ENCODE results near the gene SWI5. TPM values are rescaled to one million over a fixed set of nuclear protein-coding genes. Genes with fewer than 3 reads are reported as not detected.

Gene SWI5
- total RNA-seq, 1 donor from 2014 or later, result 18.9 TPM

GRCh38 chr9:128244837-128245231 is 31.2 kb upstream of the SWI5 start:
- intact Hi-C loops (cut with DNase I), result no loop called here
- H3K36me3 ChIP-seq, result no peaks in the 10 kb centered on the region
- TF ChIP-seq CTCF (IDR thresholded peaks at IDR 0.05), result no peak
- no peaks in the 10 kb centered on the region for H3K9me3 ChIP-seq
- H3K27me3 ChIP-seq, result no peaks in the 10 kb centered on the region
- H3K27ac ChIP-seq, result peak overlapping the region; percentile 58
- peak; percentile 80 for DNase-seq
- ATAC-seq, result peak; percentile 71
- H3K4me3 ChIP-seq, result peak overlapping the region; percentile 37
- H3K4me1 ChIP-seq, result peaks cover 13% of the 10 kb centered on the region

- H3K27me3 ChIP-seq, result no peaks in the 10 kb centered on the region
- H3K4me3 ChIP-seq, result no peak overlapping the region
- no peak for TF ChIP-seq CTCF (IDR thresholded peaks at IDR 0.05)
- DNase-seq (peak; percentile 66), ATAC-seq (no peak)
- H3K4me1 ChIP-seq, result peaks cover 13% of the 10 kb centered on the region
- no peaks in the 10 kb centered on the region for H3K36me3 ChIP-seq
- peak overlapping the region; percentile 58 for H3K27ac ChIP-seq
- no peaks in the 10 kb centered on the region for H3K9me3 ChIP-seq
- intact Hi-C loops (cut with DNase I), result no loop called here
Measured at GRCh38 chr9:128245421-128246151, 30.5 kb upstream of the SWI5 start.

- ATAC-seq (no peak), DNase-seq (no peak)
- Histone ChIP-seq H3K27me3 (no peaks in the 10 kb centered on the region), H3K4me1 (peaks cover 20% of the 10 kb centered on the region), H3K36me3 (no peaks in the 10 kb centered on the region), H3K9me3 (no peaks in the 10 kb centered on the region), H3K4me3 (no peak overlapping the region), H3K27ac (peak overlapping the region; percentile 58)
- TF ChIP-seq CTCF (IDR thresholded peaks at IDR 0.05), result no peak
- intact Hi-C loops (cut with DNase I), result no loop called here
Measured at GRCh38 chr9:128246471-128246870, 29.6 kb upstream of the SWI5 start.

- no peak overlapping the region for H3K27ac ChIP-seq
- no peaks in the 10 kb centered on the region for H3K27me3 ChIP-seq
- TF ChIP-seq CTCF (IDR thresholded peaks at IDR 0.05), result no peak
- ATAC-seq, result no peak
- DNase-seq, result no peak
- peaks cover 20% of the 10 kb centered on the region for H3K4me1 ChIP-seq
- H3K9me3 ChIP-seq, result no peaks in the 10 kb centered on the region
- intact Hi-C loops (cut with DNase I), result no loop called here
- H3K36me3 ChIP-seq, result no peaks in the 10 kb centered on the region
- H3K4me3 ChIP-seq, result no peak overlapping the region
Measured at GRCh38 chr9:128247226-128247803, 28.8 kb upstream of the SWI5 start.

GRCh38 chr9:128249558-128249907 is 26.5 kb upstream of the SWI5 start:
- no peaks in the 10 kb centered on the region for H3K9me3 ChIP-seq
- no peaks in the 10 kb centered on the region for H3K27me3 ChIP-seq
- H3K36me3 ChIP-seq, result no peaks in the 10 kb centered on the region
- peaks cover 20% of the 10 kb centered on the region for H3K4me1 ChIP-seq
- DNase-seq (no peak), ATAC-seq (no peak)
- intact Hi-C loops (cut with DNase I), result no loop called here
- no peak for TF ChIP-seq CTCF (IDR thresholded peaks at IDR 0.05)
- no peak overlapping the region for H3K27ac ChIP-seq
- H3K4me3 ChIP-seq, result no peak overlapping the region

Measured in upper lobe of right lung (tissue), 1 donor.